OCI-M2 (cell line): ENCODE results near the gene BAHD1.

Experiments
- DNase-seq: peaks from one replicate; lab custom pipeline; 2025; ENCODE audit not compliant: unreplicated experiment; lab: John Stamatoyannopoulos, UW

Gene BAHD1

DNA sequence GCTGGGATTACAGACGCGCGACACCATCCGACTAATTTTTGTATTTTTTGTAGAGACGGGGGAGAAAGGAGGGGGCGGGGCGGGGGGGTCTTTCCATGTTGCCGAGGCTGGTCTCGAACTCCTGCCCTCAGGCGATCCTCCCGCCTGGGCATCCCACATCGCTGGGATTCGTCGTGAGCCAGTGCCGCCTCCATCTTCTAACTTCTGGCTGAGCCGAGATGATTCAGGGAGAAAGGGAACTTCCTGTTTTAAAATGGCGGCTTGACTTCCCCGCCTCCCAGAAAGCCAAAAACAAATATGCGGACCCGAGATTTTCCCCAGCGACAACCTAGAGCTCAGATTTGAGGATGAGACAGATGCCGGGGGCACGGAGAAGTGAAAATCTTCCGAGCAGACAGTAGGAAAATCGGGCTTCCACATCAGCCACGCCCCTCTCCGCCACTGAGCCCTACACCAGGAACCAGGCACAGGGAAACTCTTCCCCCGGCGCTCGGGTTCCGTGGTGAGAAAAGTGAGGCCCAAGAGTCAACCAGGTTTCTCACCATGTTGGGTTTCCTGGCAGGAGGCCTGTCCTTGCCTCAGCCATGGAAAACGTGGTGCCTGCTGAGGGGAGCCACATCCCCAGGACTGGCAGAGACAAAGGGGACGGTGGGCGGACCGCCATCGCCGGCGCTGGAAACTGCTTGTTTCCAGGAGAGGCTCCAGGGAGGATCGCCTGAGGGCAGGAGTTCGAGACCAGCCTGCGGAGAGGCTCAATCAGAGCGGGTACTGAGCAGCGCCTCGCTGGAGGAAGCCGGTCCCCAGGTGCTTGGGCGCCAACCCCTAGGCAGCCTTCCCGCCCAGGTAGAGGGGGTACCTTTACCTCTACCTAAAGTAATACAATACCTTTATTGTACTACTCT is 48.8 kb downstream of the BAHD1 start:
- DNase-seq, result no peak

DNA sequence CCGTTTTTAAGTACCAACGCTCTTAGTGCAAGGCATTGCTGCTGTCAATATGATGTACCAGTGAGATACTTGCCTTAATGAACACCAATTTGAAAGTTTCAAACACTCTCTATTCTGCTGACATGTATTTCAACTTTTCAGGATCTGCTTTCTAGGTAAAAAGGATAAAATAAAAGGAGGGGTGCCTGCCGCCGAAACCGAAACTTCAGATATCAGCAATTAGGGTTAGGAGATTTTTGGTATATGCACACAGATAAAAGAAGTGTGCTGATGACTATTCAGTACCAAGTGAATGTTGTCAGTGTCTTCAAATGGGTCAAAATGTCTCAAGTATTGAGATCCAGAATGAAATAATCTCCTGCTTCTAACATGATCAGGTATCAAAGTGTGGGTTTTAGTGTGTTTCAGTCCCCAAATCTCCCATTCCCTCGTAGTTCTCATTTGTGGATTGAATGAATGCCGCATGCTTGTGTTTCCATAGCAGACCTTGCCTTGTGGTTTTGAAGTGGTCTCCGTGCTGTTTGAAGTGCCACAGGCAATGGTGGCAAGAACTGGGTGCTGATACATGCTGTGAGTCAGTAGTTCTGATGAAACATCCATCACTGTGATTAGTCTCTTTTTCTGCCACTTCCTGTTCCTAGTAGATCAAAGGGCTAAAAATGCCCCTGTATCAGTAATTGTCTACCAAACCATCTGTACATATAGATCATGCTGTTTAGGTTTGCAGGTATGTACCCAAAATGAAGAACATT is 52.5 kb downstream of the BAHD1 start:
- no peak for DNase-seq

DNA sequence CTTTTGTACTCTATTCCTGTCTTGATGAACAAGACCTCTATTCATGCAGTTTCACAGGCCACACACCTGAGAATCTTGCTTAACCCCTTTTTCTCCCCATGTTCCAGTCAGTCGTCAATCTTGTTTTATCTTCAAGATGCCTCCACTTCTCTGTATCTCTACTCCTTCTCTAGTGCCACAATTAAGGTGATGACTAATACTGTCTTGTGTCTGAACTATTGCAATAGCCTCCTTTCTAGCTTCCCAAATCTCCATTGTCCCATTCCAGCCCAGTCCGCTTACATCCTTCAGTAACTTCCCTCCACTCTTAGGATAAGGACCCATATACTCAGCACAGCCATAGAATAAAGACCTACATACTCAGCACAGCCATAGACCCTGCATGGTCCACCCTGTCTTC is 54.8 kb downstream of the BAHD1 start:
- no peak for DNase-seq

DNA sequence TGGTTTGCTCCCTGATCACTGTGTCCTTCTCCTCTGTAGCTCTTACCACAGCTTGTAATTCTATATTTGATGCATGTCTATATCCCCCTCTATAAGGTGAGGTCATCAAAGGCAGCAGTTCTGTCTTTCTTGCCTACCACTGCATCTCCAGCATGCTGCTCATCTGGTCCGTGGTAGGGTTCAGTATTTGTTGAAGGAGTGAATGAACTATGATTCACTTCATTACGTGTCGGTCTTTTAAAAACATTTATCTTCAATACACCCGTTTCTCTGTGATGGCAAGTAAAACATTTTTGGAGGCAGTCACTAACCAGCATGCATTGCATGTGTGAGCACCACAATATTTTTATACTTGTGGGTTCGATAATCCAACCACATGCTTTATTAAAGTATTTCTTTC is 57.7 kb downstream of the BAHD1 start:
- DNase-seq, result no peak

DNA sequence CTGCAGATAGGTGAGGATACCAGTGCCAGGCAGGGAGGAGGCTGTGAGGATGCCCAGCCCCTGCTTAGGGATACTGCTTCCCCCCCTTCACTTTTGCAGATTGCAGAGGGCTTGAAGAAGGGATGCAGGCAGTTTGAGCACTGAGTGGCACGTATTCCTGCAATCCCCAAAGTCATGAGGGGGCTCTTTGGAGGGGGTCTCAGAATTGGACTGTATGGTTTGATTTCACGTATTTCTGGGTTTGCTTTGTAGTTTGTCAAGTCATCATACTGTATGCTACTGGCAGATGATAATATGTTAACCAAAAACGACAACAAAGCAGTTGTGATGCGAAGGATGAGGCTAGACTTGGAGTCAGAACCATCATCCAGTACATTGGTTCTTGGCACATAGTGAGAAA is 58.1 kb downstream of the BAHD1 start:
- no peak for DNase-seq

DNA sequence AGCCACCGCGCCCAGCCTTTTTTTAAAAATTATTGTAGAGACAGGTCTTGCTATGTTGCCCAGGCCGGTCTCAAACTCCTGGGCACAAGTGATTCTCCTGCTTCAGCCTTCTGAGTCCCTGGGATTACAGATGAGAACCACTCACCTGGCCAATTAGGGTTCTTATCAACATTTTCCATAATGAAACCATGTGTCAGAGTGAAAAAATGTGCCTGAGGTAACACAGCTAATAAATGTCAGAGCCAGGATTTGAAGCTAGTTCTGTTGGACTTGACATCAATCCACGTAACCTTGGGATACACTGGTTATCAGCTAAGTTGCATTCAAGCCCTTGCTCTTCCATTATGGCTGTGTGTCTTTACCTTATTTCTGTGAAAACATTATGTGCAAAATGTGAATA is 59.2 kb downstream of the BAHD1 start:
- no peak for DNase-seq

DNA sequence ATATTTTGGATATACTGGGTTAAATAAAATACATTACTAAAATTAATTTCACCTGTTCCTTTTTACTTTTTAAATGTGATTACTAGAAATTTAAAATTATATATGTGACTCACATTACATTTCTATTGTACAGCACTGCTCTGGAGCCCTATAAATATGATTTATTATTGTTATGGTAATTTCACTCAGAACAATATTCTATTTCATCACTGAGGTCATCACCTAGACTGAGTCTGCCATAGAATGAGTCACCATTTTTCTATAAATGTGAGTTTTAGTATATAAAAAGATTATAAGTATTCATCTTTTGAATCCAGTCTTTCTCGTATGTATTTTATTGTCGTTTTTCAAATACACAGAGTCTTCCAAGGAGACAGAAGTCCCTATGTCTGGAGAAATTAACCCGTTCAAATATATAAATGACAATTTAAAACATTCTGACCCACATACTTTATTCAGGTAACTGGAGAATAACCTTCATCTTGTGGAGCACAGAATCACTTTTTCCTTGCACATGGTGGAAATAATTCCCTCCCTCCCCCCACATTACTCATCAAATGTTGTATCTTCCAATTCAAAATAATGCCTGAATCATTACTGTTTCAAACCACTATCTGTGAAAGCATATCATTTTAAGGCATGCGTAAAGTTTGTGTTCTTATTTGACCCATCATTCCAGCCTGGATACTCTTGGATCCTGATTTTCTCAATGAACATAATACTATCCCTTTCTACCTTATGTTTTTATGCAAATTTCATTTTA is 60.0 kb downstream of the BAHD1 start:
- DNase-seq, result no peak

DNA sequence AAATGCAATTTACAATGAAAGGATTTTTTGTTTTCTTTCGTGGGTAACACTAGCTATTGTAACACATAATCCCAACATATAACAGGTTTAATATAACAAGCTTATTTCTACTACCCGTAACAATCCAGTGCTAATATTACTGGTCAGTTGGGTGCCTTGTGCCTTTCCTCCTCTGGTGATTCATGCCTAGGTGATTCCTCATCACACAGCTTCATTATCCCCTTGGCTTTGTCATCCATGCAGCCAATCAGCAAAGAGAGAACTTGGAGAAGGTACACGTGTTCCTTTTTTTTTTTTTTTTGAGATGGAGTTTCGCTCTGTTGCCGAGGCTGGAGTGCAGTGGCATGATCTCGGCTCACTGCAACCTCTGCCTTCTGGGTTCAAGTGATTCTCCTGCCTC is 60.7 kb downstream of the BAHD1 start:
- no peak for DNase-seq

DNA sequence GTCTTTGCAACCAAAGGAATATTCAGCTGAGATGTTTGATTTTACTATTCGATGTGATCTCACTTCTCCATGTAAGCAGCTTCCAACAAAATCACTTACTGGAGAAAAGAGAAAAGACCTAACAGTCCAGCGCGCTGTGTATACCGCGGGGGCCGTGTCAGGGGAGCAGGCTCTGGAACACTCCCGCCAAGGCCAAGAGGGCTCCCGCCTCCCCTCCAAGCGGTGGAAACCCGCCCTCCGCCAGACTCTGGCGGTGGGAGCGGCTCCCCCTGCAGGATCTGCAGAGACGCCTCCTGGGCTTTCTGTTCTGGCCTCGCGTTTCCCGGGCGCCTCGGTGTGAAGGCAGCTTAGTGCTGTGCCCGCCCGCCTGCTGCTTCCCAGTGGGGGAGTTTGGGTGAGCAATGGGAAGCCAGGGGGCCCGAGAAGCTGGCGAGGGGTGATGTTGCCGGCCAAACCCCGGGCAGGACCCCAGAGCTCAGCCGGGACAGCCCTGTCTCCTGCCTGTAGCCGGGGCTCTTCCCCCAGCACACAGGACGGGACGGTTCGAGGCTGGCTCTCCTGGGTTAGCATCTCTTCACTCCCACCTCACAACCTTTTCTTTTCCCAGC is 66.3 kb downstream of the BAHD1 start:
- peak; percentile 40 for DNase-seq

DNA sequence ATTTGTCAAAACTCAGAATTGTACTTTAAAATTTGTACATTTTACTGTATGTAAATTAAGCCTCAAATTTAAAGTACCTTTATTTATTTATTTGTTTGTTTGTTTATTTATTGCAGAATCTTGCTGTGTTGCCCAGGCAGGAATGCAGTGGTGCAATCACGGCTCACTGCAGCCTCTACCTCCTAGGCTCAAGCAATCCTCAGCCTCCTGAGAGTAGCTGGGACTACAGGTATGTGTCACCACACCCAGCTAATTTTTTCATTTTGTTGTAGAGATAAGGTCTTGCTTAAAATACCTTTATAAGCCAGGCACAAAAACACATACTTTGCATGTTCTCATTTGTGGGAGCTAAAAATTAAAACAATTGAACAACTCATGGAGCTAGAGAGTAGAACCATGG is 67.5 kb downstream of the BAHD1 start:
- no peak for DNase-seq

DNA sequence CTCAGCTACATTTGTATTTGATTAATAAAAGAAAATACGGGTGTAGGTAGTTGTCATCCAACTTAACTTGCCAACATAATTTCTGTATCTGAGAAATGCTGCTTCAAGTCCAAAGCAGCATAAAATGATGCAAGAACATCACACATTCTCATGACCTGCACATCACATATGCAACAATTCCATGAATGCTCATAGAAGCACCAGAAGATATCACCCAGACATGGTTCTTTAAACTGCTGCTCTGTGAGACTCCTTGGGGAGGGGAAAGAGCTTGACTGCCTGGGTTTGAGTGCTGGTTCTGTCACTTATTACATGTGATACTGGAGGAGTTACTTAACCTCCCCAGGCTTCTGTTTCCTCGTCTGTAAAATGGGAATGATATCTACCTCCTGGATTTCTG is 69.4 kb downstream of the BAHD1 start:
- DNase-seq, result no peak

DNA sequence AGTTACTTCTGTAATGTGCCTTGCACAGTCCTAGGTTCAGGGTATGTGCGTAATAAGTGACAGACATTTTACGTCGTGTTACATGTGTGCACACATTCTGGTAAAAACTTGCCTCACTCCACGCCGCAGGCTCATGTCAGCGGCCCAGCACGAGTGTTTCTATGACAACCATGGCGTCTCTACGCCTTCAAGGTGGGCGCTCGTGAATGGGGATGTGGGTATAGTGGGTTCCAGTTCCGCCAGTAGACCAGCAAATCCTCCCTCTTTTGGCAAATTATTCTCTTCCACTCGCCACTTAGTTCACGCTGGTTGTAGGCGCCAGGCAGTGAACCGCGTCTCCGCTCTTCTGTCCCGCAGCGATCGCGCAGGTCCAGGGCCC is 70.3 kb downstream of the BAHD1 start:
- no peak for DNase-seq

DNA sequence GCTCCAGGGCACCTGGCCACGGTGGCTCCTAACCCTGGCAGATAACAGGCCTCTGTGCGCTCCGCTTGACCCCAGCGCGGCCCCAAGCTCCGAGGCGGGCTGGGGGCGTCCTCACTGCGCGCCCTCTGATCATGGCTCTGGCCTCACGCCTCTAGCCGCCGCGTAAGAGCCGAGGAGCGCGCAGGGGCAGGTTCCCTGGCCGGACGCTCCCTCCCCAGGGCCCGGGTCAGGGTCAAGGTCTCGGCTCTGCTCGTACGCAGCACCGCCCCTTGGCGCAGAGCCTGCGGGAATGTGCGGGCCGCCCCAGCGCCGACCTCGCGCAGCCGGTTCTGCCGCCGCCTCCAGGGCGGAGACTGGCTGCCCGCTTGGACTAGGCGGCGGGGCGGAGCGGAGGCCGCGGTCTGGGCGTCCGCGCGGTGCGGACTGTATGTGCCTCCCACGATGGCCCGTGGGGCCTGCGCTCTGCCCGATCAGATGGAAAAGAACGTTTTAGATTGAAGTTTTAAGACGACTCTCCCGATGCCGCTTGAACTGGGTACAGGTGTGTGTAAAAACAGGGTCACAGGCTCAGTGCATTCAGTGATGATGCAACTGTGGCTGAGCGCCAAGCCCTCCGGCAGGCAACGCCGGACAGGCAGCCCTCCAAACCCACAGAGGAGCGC is 70.8 kb downstream of the BAHD1 start:
- DNase-seq, result no peak

DNA sequence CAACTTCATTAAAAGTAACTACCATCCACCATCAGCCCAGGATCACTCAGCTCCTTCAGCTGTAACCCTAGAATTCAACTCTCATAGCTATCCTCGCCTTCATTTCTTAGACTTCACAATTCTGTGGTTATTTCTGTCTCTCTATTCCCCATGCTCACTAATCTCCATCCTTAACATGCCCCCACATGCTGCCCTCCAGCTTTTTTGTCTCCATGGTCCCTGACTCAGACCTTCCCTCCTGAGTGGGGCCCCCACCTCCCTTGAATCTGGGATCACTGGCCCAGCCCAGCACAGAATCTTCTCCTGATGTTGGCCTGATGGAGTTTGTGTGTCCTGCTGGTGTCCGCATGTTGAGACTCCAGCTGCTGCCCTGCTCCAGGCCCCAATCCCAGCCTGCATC is 71.7 kb downstream of the BAHD1 start:
- no peak for DNase-seq

DNA sequence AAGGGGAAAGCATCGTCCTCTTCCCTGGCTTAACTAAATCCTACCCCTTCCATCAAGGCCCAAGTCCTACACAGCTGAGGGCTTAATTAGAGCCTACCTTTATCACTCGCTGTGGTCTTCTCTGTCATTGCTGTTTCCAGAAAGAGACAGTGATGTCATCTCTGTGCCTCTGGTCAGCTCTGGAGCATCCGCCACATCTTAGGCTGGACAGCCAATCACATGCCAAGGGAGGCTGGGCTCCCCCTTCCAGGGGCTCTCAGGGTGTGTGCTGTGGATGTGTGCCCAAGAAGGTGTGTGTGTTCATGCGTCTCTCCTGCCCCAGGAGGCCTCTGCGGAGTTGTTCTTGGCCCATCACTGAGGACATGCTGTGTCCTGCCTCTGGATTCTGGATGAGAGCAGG is 72.9 kb downstream of the BAHD1 start:
- no peak for DNase-seq

DNA sequence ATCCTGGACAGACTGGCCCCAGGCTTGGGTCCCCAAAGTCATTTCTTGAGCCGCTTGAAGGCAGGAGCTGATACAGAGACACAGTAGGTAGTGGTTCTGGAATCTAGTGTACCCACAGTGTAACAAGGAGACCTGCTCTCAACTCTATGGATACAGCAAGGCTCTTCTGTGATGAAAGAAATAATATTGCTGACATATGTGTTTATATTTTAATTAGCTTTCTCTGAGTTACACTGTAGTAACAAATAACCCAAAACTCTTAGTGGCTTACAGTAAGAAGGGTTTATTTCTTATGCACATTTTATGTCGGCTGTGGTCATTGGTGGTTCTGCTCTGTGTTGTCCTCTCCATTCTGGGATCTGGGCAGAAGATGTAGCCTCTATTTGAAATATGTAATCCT is 75.6 kb downstream of the BAHD1 start:
- DNase-seq, result no peak
